GM18873 (cell line): Measurements from ENCODE around the gene ANKFN1.

Experiments
- ATAC-seq: cut with Tn5 transposase; IDR thresholded peaks from one replicate; pipeline ENCODE4 v1.9.1; 2021; ENCODE audit warnings: mild to moderate bottlenecking, moderate library complexity, moderate number of reproducible peaks; ENCODE audit not compliant: unreplicated experiment, low FRiP score

ANKFN1 gene

DNA sequence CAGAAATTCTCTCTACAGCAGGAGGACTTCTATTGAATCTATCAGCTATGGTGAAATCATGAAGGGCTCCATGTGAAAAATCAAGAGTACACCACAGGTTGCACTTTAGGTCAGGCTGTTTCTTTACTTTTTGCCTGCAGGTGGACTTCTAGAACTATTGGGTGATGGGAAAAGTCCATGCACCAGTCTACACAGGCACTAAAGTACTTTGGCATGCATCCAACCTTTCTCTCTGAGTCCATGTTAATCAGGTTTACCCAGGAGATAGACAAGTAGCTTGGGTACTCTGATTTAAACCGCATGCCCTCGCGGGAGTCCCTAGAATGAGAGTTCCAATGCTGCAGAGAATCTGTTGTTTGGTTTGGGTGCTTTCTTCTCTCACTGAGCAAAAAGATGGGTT, 9.1 kb upstream of the ANKFN1 start:
- ATAC-seq = no peak

- no peak for ATAC-seq
Measured at GRCh38 chr17:56146534-56146933, 6.7 kb upstream of the ANKFN1 start.

- ATAC-seq = no peak
Measured at GRCh38 chr17:56148333-56148732, 4.9 kb upstream of the ANKFN1 start.

DNA sequence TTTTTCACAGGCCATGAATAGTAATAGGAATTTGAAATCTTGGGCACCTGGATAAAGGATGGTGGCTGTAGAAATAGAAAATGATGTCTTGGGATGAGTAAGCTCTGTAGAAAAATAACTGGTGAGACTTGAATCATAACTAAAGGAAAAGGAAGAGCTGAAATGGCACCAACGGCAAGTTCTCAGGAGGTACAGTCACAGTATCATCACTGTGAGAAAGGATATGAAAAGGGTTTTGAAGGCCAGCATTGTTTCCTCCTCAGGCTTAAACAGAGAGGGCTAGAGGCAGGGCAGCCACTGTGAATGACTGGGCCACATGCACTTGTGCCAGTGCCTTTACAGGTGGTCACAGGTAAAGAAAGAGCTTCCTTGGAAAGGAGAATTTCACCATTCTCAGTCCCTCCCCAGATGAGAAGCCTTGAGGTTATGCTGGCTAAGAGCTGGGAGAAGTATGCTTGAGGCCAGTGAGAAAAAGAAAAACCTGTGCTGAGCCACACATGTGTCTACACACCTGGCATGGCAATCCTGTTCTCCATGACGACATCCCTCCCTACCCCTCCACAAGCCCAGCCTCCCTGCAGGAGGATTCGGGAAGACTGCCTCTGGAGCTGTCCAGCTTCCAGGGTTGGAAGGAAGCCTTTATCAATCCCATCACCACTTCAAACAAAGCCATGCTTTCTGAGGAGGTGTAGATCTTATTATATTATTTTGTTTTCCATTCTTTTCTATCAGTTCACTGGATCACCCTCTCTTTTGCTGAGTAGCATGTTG, 3.8 kb upstream of the ANKFN1 start:
- no peak for ATAC-seq

- ATAC-seq = no peak
Measured at GRCh38 chr17:56150649-56151048, 2.6 kb upstream of the ANKFN1 start.

DNA sequence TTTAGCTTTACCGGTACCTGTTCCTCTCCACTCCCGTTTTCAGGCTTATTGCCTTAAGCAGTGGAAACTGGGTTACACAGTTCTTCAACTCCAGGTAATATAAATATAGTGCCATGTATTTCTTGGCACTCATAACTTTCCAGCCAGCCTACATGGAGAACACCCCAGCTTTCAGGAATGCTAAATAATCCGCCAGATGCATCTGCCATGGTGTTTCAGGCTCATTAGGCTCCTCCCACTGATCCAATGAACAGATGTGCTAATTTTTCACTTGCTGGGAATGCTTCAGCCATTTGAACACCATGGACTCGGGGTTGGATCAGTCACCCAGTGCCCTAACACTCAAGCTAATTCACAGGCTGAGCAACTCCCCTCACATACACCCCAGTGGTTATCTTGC, 4.6 kb downstream of the ANKFN1 start:
- ATAC-seq = no peak

DNA sequence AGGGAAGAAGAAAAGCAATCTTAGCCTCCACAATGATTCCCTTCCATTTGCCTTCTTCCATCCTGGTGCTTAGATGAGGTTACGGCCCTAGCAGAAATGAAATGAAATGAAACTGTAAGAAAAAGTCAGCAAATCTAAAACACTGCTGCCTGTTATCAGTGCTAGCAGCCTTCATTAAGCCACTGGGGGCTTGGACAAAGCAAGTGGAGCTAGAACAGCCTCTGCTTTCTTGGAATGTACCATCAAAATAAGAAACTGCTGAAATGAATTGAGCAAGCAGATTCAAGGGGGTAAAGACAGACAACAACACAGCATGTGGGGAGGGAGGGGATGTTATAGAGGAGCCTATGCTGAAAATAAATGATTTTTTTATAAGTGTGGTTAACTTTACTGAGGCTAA, 5.1 kb downstream of the ANKFN1 start:
- no peak for ATAC-seq

DNA sequence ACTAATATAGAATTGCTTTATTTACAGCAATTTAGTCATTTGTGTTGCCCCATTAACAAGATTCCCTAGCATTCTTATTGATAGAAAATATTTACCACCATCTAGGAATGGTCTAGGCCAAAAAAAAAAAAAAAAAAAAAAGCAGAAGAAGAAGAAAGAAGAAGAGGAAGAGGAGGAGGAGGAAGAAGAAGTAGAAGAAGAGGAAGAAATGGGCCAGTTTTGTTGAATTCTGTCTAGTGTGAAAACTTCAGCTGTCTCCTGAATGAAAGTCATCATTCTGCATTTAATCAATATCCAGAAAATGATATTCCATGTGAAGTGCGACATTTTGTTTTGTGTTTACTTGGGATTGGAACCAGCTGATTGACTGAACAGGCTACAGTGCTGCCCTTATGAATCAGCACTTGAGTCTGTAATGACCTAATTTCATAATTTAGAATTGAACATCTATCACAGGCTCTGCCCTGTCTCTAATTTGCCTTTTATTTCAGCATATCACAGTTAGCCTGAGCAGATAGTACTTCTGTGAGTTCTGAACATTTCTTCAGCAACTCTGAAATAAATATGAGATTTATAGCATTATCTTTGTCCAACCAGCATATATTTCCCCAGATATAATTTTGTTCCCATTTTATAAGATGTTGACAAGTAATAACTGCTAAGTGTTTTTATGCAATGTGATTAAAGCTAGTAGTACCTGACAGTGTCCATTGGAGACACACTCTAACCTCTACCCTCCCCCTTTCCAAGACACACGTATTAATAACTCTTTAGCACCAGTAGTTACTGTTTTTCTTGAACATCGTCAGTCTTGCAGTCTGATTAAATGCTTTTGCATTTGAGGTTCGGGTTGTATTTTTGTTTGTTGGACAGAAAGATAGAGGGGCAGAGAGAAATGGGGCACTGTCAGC, 5.9 kb downstream of the ANKFN1 start:
- ATAC-seq = no peak

DNA sequence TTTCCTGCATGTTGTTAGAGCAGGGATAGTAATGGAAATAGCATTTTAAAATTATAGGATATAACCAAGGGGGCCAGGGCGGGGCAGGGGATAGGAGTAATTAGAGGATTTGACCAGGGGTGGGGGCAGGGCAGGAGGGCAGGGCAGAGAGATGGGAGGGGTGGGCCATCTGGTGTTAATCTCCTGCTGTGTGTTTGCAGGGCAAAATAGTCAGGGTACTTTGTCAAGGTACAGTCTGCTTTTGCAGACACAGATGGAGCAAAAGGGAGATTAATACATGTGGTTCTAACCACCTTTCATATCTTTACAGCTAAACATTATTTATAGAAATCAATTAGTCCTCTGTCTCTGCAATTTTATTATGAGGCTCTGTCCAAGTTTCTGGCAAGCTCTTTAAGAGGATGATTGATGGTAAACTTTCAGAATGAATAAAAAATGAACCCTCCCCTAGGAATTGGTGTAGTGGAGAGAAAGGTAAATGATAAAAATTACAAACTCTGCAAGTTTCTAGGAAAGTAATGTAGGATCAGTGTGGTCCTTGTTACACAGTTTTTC, 6.6 kb downstream of the ANKFN1 start:
- ATAC-seq = no peak

- no peak for ATAC-seq
Measured at GRCh38 chr17:56160422-56160821, 7.1 kb downstream of the ANKFN1 start.

DNA sequence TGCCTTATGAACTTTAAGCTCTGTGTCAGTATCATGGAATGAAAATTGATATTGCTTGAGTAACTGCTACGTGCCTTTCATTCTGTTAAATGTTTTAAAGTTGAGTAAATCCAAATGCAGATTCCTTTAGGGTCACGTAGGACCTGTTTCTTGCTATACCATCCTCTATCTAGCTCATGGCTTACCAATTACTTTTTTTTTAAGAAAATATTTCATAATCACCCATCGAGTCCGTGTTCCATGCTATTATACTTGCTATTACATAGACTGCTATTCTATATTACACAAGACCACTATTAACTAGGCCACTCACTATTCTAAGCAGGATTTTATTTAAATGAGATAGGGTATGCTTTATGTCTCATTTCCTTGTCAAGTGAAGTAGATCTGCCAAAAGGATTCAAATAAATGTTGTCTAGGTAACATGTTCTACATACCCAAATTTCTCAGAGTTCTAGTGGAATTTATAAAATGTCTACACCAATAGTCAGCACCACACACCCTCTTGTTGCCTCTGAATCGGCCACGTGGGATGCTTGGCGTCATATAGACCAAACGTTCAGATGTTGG, 11.9 kb downstream of the ANKFN1 start:
- ATAC-seq = no peak

GRCh38 chr17:56167491-56167890, 14.2 kb downstream of the ANKFN1 start:
- no peak for ATAC-seq

DNA sequence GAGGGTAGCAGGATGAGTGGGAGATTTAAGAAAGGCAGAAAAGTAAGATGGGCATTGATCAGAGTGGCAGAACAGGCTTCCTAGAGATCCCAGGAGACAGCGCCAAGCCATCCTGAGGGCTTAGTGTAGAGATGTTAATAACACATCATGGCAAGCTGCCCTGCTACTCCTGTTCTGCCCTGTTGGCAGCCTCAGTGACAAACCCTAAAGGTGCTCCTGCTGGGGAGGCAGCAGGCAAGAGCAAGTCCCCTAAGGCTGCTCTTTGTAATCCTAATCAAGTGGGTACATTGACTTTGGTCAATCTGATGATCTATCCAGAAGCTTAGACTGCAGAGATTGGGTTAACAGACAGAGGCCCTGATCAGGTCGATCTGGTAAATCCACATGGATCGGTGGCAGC, 16.3 kb downstream of the ANKFN1 start:
- ATAC-seq = no peak

- ATAC-seq = no peak
Measured at GRCh38 chr17:56171186-56171959, 18.1 kb downstream of the ANKFN1 start.

- no peak for ATAC-seq
Measured at GRCh38 chr17:56172517-56172982, 19.3 kb downstream of the ANKFN1 start.

- ATAC-seq = no peak
Measured at GRCh38 chr17:56173026-56173425, 19.8 kb downstream of the ANKFN1 start.

DNA sequence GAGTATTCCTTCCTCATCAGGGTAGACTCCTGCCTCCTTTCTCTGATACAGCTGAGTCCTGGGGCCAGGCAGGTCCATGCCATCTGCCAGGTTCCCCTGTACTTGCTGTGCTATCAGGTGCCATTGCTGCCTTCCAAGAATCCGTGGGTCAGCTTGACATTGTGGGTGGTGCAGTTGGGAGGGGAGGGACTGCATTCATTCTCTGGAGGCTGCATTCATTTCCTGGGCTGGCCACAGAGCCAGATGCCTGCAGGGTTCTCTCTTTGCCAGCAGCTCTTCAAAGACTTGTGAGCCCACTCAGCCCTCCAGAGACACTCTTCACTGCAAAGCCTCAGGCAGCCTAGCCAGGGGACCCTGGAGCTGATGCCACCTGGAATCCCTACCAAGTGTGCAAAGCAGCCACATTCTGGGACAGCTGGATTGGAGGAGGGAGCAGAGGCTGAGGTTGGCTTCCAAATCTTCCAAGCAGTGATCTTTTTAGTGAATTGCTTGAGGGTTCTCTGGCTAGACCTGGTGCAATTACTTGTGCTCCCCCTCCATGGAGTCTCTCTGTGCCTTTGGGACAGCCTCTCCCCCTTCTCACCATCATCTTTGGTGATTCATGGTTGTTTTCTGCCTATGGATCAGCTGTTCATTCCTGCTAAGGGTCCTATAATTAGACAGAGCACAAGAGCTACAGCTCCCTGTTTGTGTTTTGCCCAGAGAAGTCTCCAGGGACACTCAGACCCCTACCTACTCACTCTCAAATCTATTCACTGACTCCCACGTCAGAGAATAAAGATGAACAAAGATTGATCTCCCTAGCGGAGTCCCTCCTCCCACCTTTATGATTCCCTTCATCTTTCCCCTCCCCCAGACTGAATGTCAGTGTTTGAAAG, 20.9 kb downstream of the ANKFN1 start:
- ATAC-seq = no peak

GRCh38 chr17:56175299-56175955, 22.2 kb downstream of the ANKFN1 start:
- no peak for ATAC-seq

DNA sequence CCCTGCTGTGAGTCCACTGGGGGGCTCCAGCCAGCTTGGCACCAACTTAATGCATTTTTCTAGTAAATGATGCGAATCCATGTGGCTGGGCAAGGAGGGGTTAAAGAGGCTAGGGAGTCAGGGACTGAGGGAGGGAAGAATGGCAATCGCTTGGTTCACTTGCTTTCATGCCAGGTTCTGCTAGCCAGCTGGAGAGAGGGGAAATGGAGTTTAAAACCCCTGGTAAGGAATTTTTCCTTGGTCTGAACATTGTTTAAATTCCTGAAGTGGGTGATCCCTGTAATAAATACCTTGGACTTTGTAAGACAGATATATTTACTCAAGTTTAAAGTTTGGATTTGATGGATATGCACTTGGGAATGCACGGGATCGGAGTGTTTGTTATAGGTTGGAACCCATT, 22.8 kb downstream of the ANKFN1 start:
- no peak for ATAC-seq
